C4-2B (cell line): ENCODE measurements around the gene ERBB4.

Experiments used
- CTCF ChIP-seq: fragments of 450-650 bp; conservative IDR thresholded peaks from 2 replicates; pipeline ENCODE4 v1.5.1; 2017; ENCODE audit warnings: mild to moderate bottlenecking
- ZFX ChIP-seq: fragments of 450-650 bp; IDR thresholded peaks from 2 replicates; pipeline ENCODE4 v1.6.1; 2017

- TF ChIP-seq CTCF (no peak), ZFX (no peak)
Measured at GRCh38 chr2:211429256-211429920, 1109.2 kb downstream of the ERBB4 start.
